IMR-90 (cell line): ENCODE results near the gene CDHR2. TPM values are rescaled to one million over a fixed set of nuclear protein-coding genes. Genes with fewer than 3 reads are reported as not detected.

ENCODE experiments used
- ATAC-seq: fragments of 200-7000 bp; cut with Tn5 transposase; 2 replicates; pipeline ENCODE4 v1.9.1; 2020; ENCODE audit warnings: low read depth, mild to moderate bottlenecking, moderate library complexity
- BruUV-seq: library from RNA; stranded (reverse); fragments of 400-500 nt; replicated peaks from 2 replicates; lab custom pipeline; 2021; lab: Mats Ljungman, UMichigan
- CTCF ChIA-PET: fragments of 300-600 bp; formaldehyde crosslinking; extraction: SDS; loops from one replicate; lab custom pipeline; 2021; ENCODE audit warnings: antibody characterized with exemption; lab: Yijun Ruan, JAX
- POLR2A ChIA-PET: fragments of 300-600 bp; sonication (Branson Sonifier 250); formaldehyde crosslinking; loops from one replicate; lab custom pipeline; 2022; ENCODE audit warnings: antibody characterized with exemption; ENCODE audit not compliant: unreplicated experiment; lab: Charles Lee
- DNase-seq: peaks from one replicate; pipeline ENCODE4 v3.0.0; 2013
- H2AFZ ChIP-seq: replicated peaks from 2 replicates; pipeline ENCODE3; 2013; ENCODE audit warnings: low read length, mild to moderate bottlenecking; ENCODE audit not compliant: poor library complexity
- H2AK5ac ChIP-seq: 2 replicates; pipeline ENCODE4 v1.6.1; 2013; ENCODE audit warnings: low read depth, low read length, inconsistent platforms
- H2AK9ac ChIP-seq: replicated peaks from 2 replicates; pipeline ENCODE3; 2013; ENCODE audit warnings: mild to moderate bottlenecking, low read depth, low read length, moderate library complexity; ENCODE audit not compliant: poor library complexity
- H2BK120ac ChIP-seq: 2 replicates; pipeline ENCODE4 v1.6.1; 2013; ENCODE audit warnings: low read depth, low read length, inconsistent platforms
- H2BK15ac ChIP-seq: 3 replicates; pipeline ENCODE4 v1.6.1; 2013; ENCODE audit warnings: low read depth, low read length, inconsistent platforms
- H2BK20ac ChIP-seq: 2 replicates; pipeline ENCODE4 v1.6.1; 2013; ENCODE audit warnings: low read depth, mild to moderate bottlenecking, inconsistent platforms, low read length, moderate library complexity
- H2BK5ac ChIP-seq: 2 replicates; pipeline ENCODE4 v1.6.1; 2013; ENCODE audit warnings: mild to moderate bottlenecking, low read depth, low read length, inconsistent platforms; ENCODE audit not compliant: poor library complexity, severe bottlenecking
- H3K14ac ChIP-seq: replicated peaks from 2 replicates; pipeline ENCODE4 v1.6.1; 2013; ENCODE audit warnings: low read depth, low read length, inconsistent platforms
- H3K18ac ChIP-seq: 2 replicates; pipeline ENCODE4 v1.6.1; 2013; ENCODE audit warnings: low read depth, low read length, control low read depth
- H3K23ac ChIP-seq: 2 replicates; pipeline ENCODE4 v1.6.1; 2013; ENCODE audit warnings: low read depth, low read length, inconsistent platforms
- H3K27ac ChIP-seq: 2 replicates; pipeline ENCODE4 v1.5.1; 2013; ENCODE audit warnings: mild to moderate bottlenecking, control low read depth, low read length; ENCODE audit not compliant: insufficient read depth
- H3K27me3 ChIP-seq: 2 replicates; pipeline ENCODE4 v1.6.1; 2013; ENCODE audit warnings: low read length; ENCODE audit not compliant: control insufficient read depth, insufficient read depth
- H3K36me3 ChIP-seq: 2 replicates; pipeline ENCODE4 v1.6.1; 2013; ENCODE audit warnings: low read length, mixed read lengths; ENCODE audit not compliant: control insufficient read depth, insufficient read depth
- H3K4ac ChIP-seq: 2 replicates; pipeline ENCODE4 v1.6.1; 2013; ENCODE audit warnings: low read depth, low read length, inconsistent platforms
- H3K4me1 ChIP-seq: 2 replicates; pipeline ENCODE4 v1.6.1; 2013; ENCODE audit warnings: low read length, mixed read lengths; ENCODE audit not compliant: control insufficient read depth, insufficient read depth
- H3K4me2 ChIP-seq: 2 replicates; pipeline ENCODE4 v1.6.1; 2013; ENCODE audit warnings: low read depth, mild to moderate bottlenecking, control low read depth, low read length, moderate library complexity
- H3K4me3 ChIP-seq: 2 replicates; pipeline ENCODE4 v1.5.1; 2013; ENCODE audit warnings: low read depth, mild to moderate bottlenecking, control low read depth, low read length, moderate library complexity; ENCODE audit not compliant: insufficient read depth
- H3K56ac ChIP-seq: 2 replicates; pipeline ENCODE4 v1.6.1; 2013; ENCODE audit warnings: low read length, inconsistent platforms; ENCODE audit not compliant: insufficient read depth; ENCODE audit errors: extremely low read depth
- H3K79me1 ChIP-seq, 2 experiments: 2 replicates each; pipeline ENCODE4 v1.6.1; 2013; ENCODE audit warnings: low read length in 2 of 2, inconsistent platforms in 1 of 2, low read depth in 1 of 2
- H3K9ac ChIP-seq: 2 replicates; pipeline ENCODE4 v1.6.1; 2013; ENCODE audit warnings: low read depth, low read length, control low read depth
- H3K9me1 ChIP-seq: 2 replicates; pipeline ENCODE4 v1.6.1; 2013; ENCODE audit warnings: low read length, inconsistent platforms; ENCODE audit not compliant: insufficient read depth
- H3K9me3 ChIP-seq: 2 replicates; pipeline ENCODE4 v1.6.1; 2013; ENCODE audit warnings: low read length; ENCODE audit not compliant: control insufficient read depth, insufficient read depth
- H4K20me1 ChIP-seq: 2 replicates; pipeline ENCODE4 v1.6.1; 2013; ENCODE audit warnings: low read length, inconsistent platforms; ENCODE audit not compliant: insufficient read depth
- H4K5ac ChIP-seq: 2 replicates; pipeline ENCODE4 v1.6.1; 2013; ENCODE audit warnings: mild to moderate bottlenecking, low read depth, low read length, control low read depth
- H4K8ac ChIP-seq, 2 experiments: 2 replicates each; pipeline ENCODE4 v1.6.1; 2013; ENCODE audit warnings: low read depth in 2 of 2, low read length in 2 of 2, control low read depth in 1 of 2, inconsistent platforms in 1 of 2
- H4K91ac ChIP-seq: 2 replicates; pipeline ENCODE4 v1.6.1; 2013; ENCODE audit warnings: low read depth, low read length, inconsistent platforms; ENCODE audit not compliant: insufficient read depth
- CHD1 ChIP-seq: IDR thresholded peaks from 2 replicates; pipeline ENCODE4 v1.6.1; 2012; ENCODE audit warnings: low read depth, low read length, improper control_type of control experiment
- WGBS, 2 experiments: methylation state at CpG; one replicate each; pipeline versions ENCODE4 v1.1.5 to v1.1.7; 2013; ENCODE audit warnings: missing lambda C conversion rate in 2 of 2; ENCODE audit not compliant: insufficient read length in 1 of 2; ENCODE audit errors: extremely low coverage in 2 of 2; 5-methylcytosine and 5-hydroxymethylcytosine counted together
- dilution Hi-C: fragments of 300-500 bp; cut with HindIII; formaldehyde crosslinking; loops from one replicate; pipeline ENCODE4 v1.14.3; 2018; ENCODE audit warnings: low sequenced_read_pairs; ENCODE audit not compliant: unreplicated experiment
- in situ Hi-C: fragments of 300-500 bp; cut with MboI; formaldehyde crosslinking; loops from 3 replicates; pipeline ENCODE4 v1.14.3; 2019; ENCODE audit warnings: low sequenced_read_pairs, inconsistent platforms, mixed read lengths
- intact Hi-C: fragments of 100-400 bp; cut with micrococcal nuclease; formaldehyde crosslinking; loops from 2 replicates; pipeline ENCODE4 v1.10.0; 2022
- polyA plus RNA-seq, 3 experiments: library from polyadenylated mRNA; depleted of rRNA; stranded (reverse); fragments of >200 nt; gene quantifications; 2 replicates each; pipeline ENCODE4 v1.2.3, GENCODE V29; 2012; ENCODE audit warnings: low replicate concordance in 1 of 3
- total RNA-seq: library from RNA; depleted of rRNA; stranded (reverse); fragments of >200 nt; gene quantifications from 2 replicates; pipeline ENCODE4 v1.2.3, GENCODE V29; 2012
- TF ChIP-seq, protein P1 (sequence below): conservative IDR thresholded peaks from 2 replicates; pipeline ENCODE4 v1.5.1; 2012; ENCODE audit warnings: mild to moderate bottlenecking, low read depth, low read length, improper control_type of control experiment

Gene CDHR2
- total and polyA plus RNA-seq, 2 of the 4 experiments (the other 2 are of a cell fraction), result not detected

DNA sequence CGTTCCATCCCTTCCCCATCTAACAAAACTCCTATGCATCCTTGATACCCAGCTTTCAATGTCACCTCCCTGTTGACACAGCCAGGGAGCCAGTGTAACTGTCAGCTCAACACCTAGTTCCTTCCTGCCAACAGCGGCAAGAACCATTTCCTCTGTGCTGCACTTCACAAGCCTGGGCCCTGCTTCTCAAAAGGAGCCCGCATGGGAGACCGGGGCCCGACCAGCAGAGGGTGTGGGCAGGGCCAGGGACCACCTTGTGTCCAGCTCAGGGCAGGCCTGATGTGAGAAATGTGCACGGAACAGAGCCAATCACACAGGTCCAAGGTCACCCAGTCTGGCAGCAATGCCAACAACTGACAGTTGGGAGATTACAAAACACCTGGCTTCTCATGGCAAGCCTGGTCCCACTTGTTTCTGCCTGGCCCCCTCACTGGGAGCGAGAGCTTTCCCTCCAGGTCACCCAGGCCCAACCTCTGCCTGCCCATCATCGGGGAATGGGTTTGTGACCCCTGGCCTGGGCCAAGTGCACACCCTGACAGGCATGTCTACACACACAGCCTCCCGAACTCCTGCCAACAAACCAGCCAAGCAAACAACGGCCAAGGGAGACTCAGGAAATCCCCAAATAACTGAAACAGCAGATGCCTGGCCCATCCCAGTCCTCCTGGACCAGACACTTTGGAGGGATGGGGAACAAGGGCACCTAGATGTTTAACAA lies 15.1 kb upstream of the CDHR2 start:
- no peak overlapping the region for H3K56ac ChIP-seq
- ChIA-PET POLR2A (no interaction called here), CTCF (interaction anchor here (0.7 to 1.4 kb wide), 2 partner anchors 86 to 117 kb away, joined by 3 read pairs; partner anchors contain the start of gene FAF2)
- H3K4ac ChIP-seq, result no peak overlapping the region
- H4K91ac ChIP-seq, result no peak overlapping the region
- H2AK5ac ChIP-seq, result peak overlapping the region; percentile 48
- intact Hi-C loops (no loop called here), in situ Hi-C loops (no loop called here), dilution Hi-C loops (no loop called here)
- H3K4me1 ChIP-seq, result peaks cover 24% of the 10 kb centered on the region
- no peak overlapping the region for H3K18ac ChIP-seq
- no peak for TF ChIP-seq CHD1
- TF ChIP-seq, protein P1, sequence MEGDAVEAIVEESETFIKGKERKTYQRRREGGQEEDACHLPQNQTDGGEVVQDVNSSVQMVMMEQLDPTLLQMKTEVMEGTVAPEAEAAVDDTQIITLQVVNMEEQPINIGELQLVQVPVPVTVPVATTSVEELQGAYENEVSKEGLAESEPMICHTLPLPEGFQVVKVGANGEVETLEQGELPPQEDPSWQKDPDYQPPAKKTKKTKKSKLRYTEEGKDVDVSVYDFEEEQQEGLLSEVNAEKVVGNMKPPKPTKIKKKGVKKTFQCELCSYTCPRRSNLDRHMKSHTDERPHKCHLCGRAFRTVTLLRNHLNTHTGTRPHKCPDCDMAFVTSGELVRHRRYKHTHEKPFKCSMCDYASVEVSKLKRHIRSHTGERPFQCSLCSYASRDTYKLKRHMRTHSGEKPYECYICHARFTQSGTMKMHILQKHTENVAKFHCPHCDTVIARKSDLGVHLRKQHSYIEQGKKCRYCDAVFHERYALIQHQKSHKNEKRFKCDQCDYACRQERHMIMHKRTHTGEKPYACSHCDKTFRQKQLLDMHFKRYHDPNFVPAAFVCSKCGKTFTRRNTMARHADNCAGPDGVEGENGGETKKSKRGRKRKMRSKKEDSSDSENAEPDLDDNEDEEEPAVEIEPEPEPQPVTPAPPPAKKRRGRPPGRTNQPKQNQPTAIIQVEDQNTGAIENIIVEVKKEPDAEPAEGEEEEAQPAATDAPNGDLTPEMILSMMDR, result 0 out of 2 replicates have a peak, but pooled peaks have one; percentile 2
- no peak overlapping the region for H3K4me3 ChIP-seq
- H3K79me1 ChIP-seq, result peaks cover 23 to 49% of the 10 kb centered on the region in 2 experiments
- H3K23ac ChIP-seq, result peak overlapping the region; percentile 43; the same call in 1 of the 2 replicates
- no peaks in the 10 kb centered on the region for H3K27me3 ChIP-seq
- peak overlapping the region; percentile 53 for H2AK9ac ChIP-seq
- no TSS peak for BruUV-seq
- 20% methylated on average over 6 of the region's 10 CpGs; no CpG with 5 or more reads in 1 of the 2 experiments for WGBS, 2 experiments
- H3K27ac ChIP-seq, result no peak overlapping the region
- H3K36me3 ChIP-seq, result peaks cover 23% of the 10 kb centered on the region
- H2BK5ac ChIP-seq, result no peak overlapping the region
- peak overlapping the region in 1 of 2 experiments; percentile 24; a peak in 1 of 4 replicates for H4K8ac ChIP-seq
- H2BK15ac ChIP-seq, result no peak overlapping the region
- peak overlapping the region; percentile 37; the same call in 1 of the 2 replicates for H3K4me2 ChIP-seq
- H2AFZ ChIP-seq, result peak overlapping the region; percentile 46
- H2BK20ac ChIP-seq, result no peak overlapping the region
- H2BK120ac ChIP-seq, result no peak overlapping the region
- H3K14ac ChIP-seq, result no peak overlapping the region
- H4K5ac ChIP-seq, result no peak overlapping the region
- no peaks in the 10 kb centered on the region for H3K9me3 ChIP-seq
- H3K9ac ChIP-seq, result no peak overlapping the region
- ATAC-seq (no peak), DNase-seq (peak; percentile 36)
- H3K9me1 ChIP-seq, result peaks cover 15% of the 10 kb centered on the region; the same call in 1 of the 2 replicates
- H4K20me1 ChIP-seq, result peaks cover 28% of the 10 kb centered on the region
